Testis (tissue), 2 donors: Measurements from ENCODE around the gene CSRNP3.

Source experiments
- CTCF ChIP-seq, 3 experiments: fragments of 450-650 bp in 2 of 3; fragments of 200-600 bp in 1 of 3; sonication (generic) in 1 of 3; IDR thresholded peaks; one replicate each; pipeline ENCODE4 v1.5.1; 2016 to 2019; ENCODE audit warnings: antibody characterized with exemption in 3 of 3, mild to moderate bottlenecking in 2 of 3, moderate library complexity in 1 of 3
- POLR2A ChIP-seq: fragments of 450-650 bp; IDR thresholded peaks from one replicate; pipeline ENCODE4 v1.6.1; 2017; ENCODE audit warnings: antibody characterized with exemption, mild to moderate bottlenecking, moderate library complexity

DNA sequence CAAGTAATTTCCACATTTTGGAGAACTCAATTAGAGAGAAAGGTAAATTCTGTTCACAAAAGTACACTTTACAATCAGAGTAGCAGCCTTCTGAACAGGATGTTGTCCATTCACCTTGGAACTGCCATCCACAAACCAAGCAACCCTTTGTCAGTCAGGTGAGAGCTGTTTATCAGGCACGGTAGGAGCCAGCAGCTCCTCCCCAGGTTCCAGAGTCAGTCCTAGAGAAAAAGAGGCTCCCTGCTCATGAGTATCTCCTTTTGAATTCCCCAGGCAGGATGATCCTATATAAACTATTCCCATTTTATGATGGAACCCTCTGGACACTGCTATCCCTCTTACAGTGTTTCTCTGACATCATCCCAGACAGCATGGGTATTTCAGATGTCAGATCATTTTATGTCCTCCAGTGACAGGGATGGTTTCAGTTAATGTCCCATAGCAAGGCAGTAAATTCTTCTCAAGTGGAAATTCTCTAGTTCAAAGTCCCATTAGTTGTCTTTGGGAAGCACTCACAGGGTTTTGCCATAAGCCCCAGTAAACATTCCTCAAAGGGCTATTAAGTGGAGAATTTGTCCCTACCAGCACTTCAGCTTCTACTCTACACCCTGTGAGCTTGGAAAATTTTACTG is 34.5 kb upstream of the CSRNP3 start:
- TF ChIP-seq CTCF (IDR thresholded peaks at IDR 0.05) (no peak), POLR2A (no peak)
